ENCODE data around the gene NINJ1. TPM values are rescaled to one million over a fixed set of nuclear protein-coding genes. Genes with fewer than 3 reads are reported as not detected.

Gene NINJ1
- total and polyA plus RNA-seq, 2 of the 4 experiments (the other 2 are of a cell fraction) = 21.9 to 38.8 TPM

DNA sequence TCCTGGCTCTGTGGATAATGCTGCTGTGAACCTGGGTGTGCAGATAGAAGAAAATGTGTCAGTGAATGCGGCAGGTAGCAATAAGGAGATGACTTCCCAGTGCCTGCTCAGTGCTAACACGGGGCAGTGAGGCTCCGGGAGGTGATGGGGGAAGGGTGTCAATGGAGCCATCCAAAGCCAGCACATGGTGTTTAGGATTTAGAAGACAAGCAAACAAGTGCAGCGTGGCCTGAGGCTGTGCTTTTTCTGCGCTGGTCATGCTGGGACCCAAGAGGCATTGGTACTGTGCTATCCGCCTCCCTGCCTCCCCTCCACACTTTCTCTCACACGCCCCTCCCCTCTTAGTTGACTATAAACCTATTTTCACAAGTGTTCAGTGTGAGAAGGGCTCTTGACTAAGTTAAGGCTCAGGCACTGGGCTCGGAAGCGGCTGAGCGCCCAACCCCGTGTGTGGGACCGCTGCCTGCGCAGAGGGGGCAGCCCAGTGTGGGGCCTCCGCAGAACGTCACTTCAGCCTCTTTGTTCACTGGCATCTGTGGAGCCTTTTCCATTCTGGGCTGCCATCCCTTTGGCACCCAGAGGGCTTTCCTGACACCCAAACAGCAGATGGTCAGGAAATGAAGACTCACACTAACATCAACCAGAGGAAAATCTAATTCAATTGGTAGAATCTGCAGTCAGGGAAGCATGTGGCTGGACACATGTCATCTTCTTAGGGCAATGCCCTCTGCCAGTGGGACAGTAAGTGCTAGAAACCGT is 21.8 kb upstream of the NINJ1 start:
- Histone ChIP-seq H3K79me1 (ENCODE audit: low read depth in 1 of 2, low read length in 2 of 2) (no peaks in the 10 kb centered on the region; a peak in 1 of 4 replicates), H2BK20ac (ENCODE audit: low read depth, low read length) (no peak overlapping the region), H3K4me3 (ENCODE audit: insufficient read depth, low read depth, low read length) (no peak overlapping the region), H2AK5ac (ENCODE audit: low read depth, low read length) (no peak overlapping the region), H2AK9ac (replicated peaks; ENCODE audit: low read depth, low read length, poor library complexity) (no peak overlapping the region), H3K4ac (ENCODE audit: low read depth, low read length) (no peak overlapping the region), H3K23ac (ENCODE audit: low read depth, low read length) (no peak overlapping the region), H2BK15ac (ENCODE audit: low read depth, low read length) (no peak overlapping the region), H4K91ac (ENCODE audit: insufficient read depth, low read depth, low read length) (no peak overlapping the region), H3K4me2 (ENCODE audit: low read depth, low read length) (no peak overlapping the region), H4K20me1 (ENCODE audit: insufficient read depth, low read length) (0 out of 2 replicates have a peak, but pooled peaks cover 3% of the 10 kb centered on the region), H3K56ac (ENCODE audit: extremely low read depth, insufficient read depth, low read length) (no peak overlapping the region), H3K9me3 (ENCODE audit: control insufficient read depth, insufficient read depth, low read length) (no peaks in the 10 kb centered on the region), H3K27ac (ENCODE audit: insufficient read depth, low read length) (no peak overlapping the region), H2BK5ac (ENCODE audit: low read depth, low read length, poor library complexity, severe bottlenecking) (no peak overlapping the region), H4K8ac (ENCODE audit: low read depth in 2 of 2, low read length in 2 of 2) (no peak overlapping the region), H3K36me3 (ENCODE audit: control insufficient read depth, insufficient read depth, low read length) (no peaks in the 10 kb centered on the region), H2BK120ac (ENCODE audit: low read depth, low read length) (no peak overlapping the region), H3K18ac (ENCODE audit: low read depth, low read length) (no peak overlapping the region), H3K9ac (ENCODE audit: low read depth, low read length) (no peak overlapping the region), H2AFZ (replicated peaks; ENCODE audit: low read length, poor library complexity) (no peak overlapping the region), H3K9me1 (ENCODE audit: insufficient read depth, low read length) (no peaks in the 10 kb centered on the region), H3K4me1 (ENCODE audit: control insufficient read depth, insufficient read depth, low read length) (peaks cover 3% of the 10 kb centered on the region; the same call in 1 of the 2 replicates), H3K27me3 (ENCODE audit: control insufficient read depth, insufficient read depth, low read length) (no peaks in the 10 kb centered on the region), H4K5ac (ENCODE audit: low read depth, low read length) (no peak overlapping the region), H3K14ac (replicated peaks; ENCODE audit: low read depth, low read length) (no peak overlapping the region)
- intact Hi-C loops (cut with micrococcal nuclease) = no loop called here
- DNase-seq (no peak), ATAC-seq (ENCODE audit: low read depth) (no peak)
- TF ChIP-seq SMC3 (IDR thresholded peaks at IDR 0.05; ENCODE audit: low read depth, low read length) (no peak), MXI1 (IDR thresholded peaks at IDR 0.05; ENCODE audit: borderline replicate concordance, low read depth, low read length) (no peak), CHD1 (IDR thresholded peaks at IDR 0.05; ENCODE audit: low read depth, low read length) (no peak), CEBPB (IDR thresholded peaks at IDR 0.05; ENCODE audit: low read depth, low read length) (no peak), BHLHE40 (IDR thresholded peaks at IDR 0.05; ENCODE audit: low read depth, low read length) (no peak), MAZ (IDR thresholded peaks at IDR 0.05; ENCODE audit: borderline replicate concordance, low read depth, low read length) (no peak), FOS (IDR thresholded peaks at IDR 0.05; ENCODE audit: low read depth, low read length) (no peak), RFX5 (IDR thresholded peaks at IDR 0.05; ENCODE audit: low read depth, low read length) (no peak), RAD21 (IDR thresholded peaks at IDR 0.05; ENCODE audit: low read length) (no peak), RCOR1 (IDR thresholded peaks at IDR 0.05; ENCODE audit: insufficient replicate concordance, low read length) (no peak), MAFK (IDR thresholded peaks at IDR 0.05; ENCODE audit: low read depth, low read length) (no peak), POLR2A (IDR thresholded peaks at IDR 0.05; ENCODE audit: low read depth, low read length) (no peak), NFE2L2 (IDR thresholded peaks at IDR 0.05; ENCODE audit: low read depth, low read length) (no peak), USF2 (IDR thresholded peaks at IDR 0.05; ENCODE audit: low read depth, low read length) (no peak)
- TF ChIP-seq, protein P1, sequence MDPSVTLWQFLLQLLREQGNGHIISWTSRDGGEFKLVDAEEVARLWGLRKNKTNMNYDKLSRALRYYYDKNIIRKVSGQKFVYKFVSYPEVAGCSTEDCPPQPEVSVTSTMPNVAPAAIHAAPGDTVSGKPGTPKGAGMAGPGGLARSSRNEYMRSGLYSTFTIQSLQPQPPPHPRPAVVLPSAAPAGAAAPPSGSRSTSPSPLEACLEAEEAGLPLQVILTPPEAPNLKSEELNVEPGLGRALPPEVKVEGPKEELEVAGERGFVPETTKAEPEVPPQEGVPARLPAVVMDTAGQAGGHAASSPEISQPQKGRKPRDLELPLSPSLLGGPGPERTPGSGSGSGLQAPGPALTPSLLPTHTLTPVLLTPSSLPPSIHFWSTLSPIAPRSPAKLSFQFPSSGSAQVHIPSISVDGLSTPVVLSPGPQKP (IDR thresholded peaks at IDR 0.05; ENCODE audit: borderline replicate concordance, low read depth, low read length) = no peak
- 83% methylated on average over 1 of the region's 16 CpGs; no CpG with 5 or more reads in 1 of the 2 experiments for WGBS, 2 experiments (ENCODE audit: extremely low coverage in 2 of 2, insufficient read length in 1 of 2)
- ChIA-PET POLR2A (ENCODE audit: unreplicated experiment) (no interaction called here), CTCF (no interaction called here)
- BruUV-seq (replicated peaks) = no TSS peak
- in situ Hi-C loops (cut with MboI; ENCODE audit: low sequenced_read_pairs) = loop anchor here (25.0 kb wide), 1 partner anchor 806 kb away; the partner anchor contains the start of gene BARX1
- dilution Hi-C loops (cut with HindIII; ENCODE audit: low sequenced_read_pairs, unreplicated experiment) = no loop called here
